Stimulated activated CD4-positive, alpha-beta T cell treated with anti-CD3 and anti-CD28 coated beads, TNF-alpha, amount 100 ng/mL, for 4 hours (primary cell): ENCODE measurements around the gene SSH3.

Experiments used
- DNase-seq, 3 experiments: peaks; one replicate each; pipeline ENCODE4 v3.0.0-alpha.2; 2020; ENCODE audit warnings: low read depth in 3 of 3

The SSH3 gene

DNA sequence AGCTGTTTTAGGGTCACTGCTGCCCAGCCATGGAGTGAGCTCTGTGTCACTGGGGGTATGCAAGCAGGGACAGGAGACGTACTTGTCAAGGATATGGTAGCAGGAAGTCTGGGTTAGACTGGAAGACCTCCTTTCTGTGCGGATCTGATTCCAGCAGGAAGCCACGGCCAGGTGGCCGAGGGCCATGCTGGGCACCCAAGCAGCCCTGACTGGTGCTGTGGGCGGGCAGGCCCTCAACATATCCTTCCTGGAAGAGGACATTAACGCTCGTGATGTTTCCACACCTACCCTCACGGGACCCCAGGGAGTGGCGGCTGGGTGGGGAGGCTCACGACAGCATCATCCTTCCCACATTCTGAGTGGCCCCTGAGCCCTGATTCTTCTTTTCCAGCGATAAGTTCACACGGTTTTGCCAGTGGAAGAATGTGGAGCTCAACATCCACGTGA, 23.0 kb upstream of the SSH3 start:
- DNase-seq: no peak

DNA sequence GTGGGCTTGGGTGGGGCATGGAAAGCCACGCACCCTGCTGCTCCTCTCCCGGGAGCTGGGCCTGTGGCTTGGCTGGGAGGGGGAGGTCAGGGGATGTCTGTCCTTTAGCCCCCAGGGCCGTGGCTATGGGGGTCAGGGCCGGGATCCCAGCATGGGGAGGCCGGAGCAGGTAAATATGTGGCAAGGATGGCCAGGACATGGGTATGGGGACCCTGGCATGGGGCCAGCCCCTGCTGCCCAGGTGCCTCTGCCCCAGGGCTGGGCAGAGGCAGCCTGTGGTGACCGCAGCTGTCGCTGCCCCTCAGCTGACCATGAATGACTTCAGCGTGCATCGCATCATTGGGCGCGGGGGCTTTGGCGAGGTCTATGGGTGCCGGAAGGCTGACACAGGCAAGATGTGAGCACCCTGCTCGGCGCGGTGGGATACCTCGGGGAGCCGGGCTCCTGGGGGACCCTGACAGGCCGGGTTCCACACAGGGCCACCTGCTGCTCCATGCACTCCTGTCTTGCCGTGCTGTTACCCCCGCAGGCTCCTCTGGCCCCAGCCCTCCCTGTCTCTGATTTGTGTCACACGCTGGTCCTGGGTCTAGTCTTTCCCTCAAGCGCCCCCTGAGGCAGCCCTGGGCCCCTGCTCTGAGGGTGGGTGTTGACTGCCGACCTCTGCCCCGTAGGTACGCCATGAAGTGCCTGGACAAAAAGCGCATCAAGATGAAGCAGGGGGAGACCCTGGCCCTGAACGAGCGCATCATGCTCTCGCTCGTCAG, 22.4 kb upstream of the SSH3 start:
- no peak for DNase-seq

DNA sequence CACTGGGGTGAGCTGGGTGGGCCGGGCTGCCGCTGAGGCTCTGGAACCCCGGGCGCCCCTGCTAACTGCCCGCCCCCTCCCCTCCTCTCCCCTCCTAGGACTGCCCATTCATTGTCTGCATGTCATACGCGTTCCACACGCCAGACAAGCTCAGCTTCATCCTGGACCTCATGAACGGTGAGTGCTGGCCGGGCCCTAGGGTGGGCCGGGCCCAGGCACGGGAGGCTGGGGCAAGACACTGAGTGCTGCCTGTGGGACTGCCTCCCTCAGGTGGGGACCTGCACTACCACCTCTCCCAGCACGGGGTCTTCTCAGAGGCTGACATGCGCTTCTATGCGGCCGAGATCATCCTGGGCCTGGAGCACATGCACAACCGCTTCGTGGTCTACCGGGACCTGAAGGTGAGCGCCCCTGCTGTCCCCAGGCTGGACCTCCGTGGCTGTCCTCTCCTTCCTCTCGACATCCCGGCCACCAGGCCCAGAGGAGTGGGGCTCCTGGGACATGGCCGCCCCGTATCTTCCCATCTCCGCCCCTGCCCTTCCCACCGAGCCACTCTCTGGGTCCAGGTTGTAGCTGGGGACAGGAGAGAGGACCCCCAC, 21.7 kb upstream of the SSH3 start:
- no peak for DNase-seq

DNA sequence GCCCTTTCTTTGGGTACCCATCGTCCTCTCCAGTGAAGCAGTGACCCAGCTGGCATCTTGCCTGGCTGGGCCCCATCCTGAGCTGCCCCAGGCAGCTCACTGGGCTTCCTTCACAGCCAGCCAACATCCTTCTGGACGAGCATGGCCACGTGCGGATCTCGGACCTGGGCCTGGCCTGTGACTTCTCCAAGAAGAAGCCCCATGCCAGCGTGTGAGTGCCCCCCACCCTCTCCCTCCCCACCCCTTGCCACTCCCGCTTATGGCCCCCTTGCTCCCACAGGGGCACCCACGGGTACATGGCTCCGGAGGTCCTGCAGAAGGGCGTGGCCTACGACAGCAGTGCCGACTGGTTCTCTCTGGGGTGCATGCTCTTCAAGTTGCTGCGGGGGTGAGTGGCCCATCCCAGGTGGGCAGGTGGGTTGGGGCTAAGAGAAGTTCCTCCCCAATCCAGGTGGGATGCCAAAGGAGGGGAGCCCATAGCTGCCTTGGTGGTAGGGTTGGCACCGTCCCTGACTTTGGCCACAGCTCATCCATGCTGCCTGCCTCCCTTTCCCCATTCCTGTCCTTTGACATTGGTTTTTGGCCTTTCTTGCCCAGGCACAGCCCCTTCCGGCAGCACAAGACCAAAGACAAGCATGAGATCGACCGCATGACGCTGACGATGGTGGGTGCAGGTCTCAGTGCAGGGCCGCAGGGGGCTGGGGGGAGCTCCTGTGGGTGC, 21.0 kb upstream of the SSH3 start:
- no peak for DNase-seq

DNA sequence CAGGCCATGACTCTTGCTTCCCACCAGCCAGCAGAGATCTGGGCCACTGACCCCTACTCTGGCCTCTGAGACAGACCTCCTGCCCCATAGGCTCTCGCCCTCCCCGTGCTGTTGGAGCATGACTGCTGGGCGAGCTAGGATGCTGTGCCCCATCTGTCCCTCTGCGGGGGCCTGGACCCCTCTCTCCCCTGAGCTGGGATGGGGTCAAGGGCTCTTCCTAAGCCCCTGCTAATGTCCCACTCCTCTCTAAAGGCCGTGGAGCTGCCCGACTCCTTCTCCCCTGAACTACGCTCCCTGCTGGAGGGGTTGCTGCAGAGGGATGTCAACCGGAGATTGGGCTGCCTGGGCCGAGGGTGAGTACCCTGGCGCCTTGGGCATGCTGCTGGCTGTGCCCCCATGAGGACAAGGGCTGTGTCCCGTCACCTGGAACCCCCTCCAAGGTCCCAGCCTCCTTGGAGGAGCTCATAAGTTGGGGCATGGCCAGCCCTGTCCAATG, 20.4 kb upstream of the SSH3 start:
- no peak for DNase-seq

DNA sequence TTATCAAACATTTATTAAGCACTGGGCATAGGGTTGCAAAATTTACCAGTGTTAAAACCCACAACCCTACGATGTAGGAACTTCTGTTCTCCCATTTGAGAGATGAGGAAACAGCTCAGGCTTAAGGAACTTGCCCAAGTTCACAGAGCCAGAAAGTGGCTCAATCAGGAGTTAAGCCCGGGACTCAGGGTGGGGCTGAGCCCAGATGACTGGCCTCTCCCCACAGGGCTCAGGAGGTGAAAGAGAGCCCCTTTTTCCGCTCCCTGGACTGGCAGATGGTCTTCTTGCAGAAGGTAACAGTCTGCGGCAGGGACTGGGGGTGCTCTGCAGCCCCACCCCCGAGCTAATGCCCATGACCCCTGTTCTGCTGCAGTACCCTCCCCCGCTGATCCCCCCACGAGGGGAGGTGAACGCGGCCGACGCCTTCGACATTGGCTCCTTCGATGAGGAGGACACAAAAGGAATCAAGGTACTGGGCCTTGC, 19.8 kb upstream of the SSH3 start:
- DNase-seq: no peak

DNA sequence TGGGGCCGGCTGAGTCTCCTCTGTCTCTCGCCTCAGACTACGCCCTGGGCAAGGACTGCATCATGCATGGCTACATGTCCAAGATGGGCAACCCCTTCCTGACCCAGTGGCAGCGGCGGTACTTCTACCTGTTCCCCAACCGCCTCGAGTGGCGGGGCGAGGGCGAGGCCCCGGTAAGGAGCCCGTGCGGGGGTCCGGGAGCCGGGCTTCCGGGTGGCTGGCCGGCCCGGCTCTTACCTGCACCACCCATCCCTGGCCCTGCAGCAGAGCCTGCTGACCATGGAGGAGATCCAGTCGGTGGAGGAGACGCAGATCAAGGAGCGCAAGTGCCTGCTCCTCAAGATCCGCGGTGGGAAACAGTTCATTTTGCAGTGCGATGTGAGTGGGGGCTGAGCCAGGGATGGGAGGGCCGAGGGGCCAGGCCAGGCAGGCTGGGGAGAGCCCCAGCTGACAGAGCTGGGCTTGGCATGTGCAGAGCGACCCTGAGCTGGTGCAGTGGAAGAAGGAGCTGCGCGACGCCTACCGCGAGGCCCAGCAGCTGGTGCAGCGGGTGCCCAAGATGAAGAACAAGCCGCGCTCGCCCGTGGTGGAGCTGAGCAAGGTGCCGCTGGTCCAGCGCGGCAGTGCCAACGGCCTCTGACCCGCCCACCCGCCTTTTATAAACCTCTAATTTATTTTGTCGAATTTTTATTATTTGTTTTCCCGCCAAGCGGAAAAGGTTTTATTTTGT, 18.4 kb upstream of the SSH3 start:
- DNase-seq: no peak

DNA sequence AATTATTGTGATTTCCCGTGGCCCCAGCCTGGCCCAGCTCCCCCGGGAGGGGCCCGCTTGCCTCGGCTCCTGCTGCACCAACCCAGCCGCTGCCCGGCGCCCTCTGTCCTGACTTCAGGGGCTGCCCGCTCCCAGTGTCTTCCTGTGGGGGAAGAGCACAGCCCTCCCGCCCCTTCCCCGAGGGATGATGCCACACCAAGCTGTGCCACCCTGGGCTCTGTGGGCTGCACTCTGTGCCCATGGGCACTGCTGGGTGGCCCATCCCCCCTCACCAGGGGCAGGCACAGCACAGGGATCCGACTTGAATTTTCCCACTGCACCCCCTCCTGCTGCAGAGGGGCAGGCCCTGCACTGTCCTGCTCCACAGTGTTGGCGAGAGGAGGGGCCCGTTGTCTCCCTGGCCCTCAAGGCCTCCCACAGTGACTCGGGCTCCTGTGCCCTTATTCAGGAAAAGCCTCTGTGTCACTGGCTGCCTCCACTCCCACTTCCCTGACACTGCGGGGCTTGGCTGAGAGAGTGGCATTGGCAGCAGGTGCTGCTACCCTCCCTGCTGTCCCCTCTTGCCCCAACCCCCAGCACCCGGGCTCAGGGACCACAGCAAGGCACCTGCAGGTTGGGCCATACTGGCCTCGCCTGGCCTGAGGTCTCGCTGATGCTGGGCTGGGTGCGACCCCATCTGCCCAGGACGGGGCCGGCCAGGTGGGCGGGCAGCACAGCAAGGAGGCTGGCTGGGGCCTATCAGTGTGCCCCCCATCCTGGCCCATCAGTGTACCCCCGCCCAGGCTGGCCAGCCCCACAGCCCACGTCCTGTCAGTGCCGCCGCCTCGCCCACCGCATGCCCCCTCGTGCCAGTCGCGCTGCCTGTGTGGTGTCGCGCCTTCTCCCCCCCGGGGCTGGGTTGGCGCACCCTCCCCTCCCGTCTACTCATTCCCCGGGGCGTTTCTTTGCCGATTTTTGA, 17.5 kb upstream of the SSH3 start:
- DNase-seq: no peak

DNA sequence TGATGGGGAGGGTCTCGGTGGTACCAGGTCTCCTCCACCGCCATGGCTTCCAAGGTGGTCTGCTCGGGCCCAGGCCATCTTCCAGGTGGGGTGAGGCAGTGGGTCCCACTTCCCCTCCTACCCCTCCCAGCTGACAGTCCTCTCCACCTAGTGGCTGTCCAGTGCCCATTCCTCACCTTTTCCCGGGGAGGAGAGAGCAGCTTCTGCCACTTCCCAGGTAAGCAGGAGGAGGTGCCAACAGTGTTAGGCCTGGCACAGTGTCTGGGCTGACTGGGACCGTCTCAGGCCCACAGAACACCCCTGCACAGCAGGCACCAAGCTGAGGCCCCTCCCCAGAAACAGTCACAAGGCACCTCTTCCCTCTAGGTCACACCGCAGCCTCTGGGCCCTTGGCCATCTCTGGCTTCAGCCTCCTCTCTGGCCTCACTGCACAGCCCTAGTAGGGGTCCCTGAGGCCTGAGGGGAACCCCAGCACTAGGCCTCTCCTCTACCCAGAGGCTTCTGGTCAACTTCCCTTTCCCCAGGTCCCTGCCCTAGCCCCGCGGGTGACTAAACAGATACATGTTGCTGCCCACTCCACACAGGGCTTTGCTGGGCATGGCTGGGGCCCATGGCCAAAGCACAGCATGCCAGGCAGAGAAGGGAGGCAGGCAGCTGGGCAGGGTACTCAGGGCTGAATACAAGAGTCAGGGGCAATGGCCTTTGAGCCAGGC, 16.6 kb upstream of the SSH3 start:
- no peak for DNase-seq

DNA sequence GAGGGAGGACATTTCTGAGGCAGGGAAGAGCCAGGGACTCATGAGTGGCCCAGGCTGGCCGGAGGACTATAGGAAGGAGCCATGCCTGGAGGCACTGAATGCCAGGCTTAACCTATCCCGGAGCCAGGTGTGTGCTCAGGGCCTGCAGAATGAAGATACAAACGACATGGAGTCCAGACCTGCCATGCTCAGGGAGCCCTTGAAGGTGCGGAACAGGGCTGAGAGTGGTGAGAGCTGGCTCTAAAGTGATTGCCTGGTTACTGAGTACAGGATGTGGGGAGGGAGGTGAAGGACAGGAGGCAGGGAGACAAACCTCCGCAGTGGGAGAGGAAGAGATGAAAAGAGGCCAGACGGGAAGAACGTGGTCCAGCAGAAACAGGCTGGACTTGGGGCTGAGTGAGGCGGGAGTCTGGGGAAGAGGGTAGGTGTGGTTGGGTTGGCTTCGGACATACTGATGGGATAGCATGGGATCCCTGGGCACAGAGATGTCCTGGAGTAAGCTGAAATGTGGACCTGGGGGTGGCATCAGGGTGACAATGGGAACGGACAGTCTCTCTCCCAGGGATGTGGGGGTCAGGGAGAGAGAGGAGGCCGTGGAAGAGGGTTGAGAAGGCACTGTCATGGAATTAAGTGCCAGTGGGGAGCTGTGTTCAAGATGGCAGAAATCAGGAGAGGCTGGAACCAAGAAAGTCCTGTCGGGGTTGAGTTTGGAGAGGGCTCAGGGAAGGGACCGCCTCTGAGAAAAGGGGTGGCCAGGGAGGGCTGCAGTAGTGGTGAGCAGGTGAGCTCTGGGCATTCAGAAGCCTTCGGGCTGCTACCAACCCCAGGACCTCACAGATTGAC, 15.8 kb upstream of the SSH3 start:
- no peak for DNase-seq

DNA sequence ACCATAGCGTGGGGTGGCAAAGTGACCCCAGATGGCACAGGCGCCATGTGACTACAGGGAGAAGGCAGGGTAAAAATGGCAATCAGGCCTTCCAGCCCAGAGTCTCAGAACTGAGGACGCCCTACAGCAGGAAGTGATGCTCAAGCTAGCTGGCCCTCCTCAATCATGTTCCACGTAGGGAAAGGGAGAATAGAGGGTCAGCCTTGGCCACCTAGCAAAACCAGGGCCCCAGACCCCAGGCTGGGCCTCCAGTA, 15.2 kb upstream of the SSH3 start:
- DNase-seq: no peak

DNA sequence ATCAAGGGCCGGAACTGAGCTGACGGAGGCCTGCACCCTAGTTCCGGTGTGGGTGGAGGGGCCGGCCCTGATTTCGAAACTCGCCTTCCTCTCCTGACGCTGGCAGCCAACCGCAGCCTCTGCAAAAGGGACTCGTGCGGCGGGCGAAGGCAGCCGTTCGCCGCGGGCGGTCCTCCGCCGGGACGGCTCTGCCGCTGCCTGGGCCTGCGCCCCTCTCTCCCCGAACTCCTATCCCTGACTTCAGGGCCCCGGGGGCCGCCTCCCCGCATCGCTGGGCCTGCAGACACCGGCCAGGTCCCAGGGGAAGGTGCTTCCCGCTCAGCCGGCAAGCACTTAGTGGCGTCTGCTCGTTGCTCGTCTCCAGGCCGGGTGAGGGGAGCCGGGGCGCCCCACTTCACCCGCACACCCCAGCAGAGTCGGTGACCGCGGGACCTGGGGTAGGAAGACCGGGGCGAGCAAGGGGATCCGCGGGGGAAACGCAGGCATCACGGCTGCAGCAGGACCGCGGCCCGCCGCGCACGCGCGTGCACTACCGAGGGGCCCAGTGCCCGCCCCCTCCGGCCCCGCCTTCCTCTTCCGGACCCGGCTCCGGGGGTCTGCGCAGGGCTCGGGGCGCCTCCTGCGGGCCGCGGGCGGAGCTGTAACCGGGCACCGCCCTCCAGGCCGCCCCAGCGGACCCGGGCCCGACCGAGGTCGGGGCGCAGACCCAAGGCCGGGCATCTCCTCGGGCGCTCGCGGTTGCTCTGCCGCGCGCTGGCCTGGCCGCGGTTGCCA, 14.7 kb upstream of the SSH3 start:
- peak; percentile 74 to 79 (median 75) for DNase-seq

DNA sequence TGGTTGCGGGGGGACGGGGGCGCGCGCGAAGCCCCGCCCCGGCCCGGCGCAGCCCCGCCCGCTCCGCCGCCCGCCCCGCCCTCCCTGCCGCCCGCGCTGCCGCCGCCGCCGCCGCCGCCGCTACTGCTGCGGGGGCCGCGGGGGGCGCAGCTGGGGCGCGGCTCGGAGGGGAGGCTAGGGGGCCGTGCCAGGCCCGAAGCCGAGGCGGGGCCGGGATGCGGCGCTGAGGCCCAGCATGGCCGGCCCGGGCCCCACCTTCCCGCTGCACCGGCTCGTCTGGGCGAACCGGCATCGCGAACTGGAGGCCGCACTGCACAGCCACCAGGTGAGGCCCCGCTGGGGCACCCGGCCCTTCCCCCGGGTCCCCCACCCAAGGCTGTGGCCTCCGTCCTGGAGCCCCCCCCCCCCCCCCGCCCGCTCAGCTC, 14.1 kb upstream of the SSH3 start, which contains the start of gene ANKRD13D:
ANKRD13D (plus strand) TSS at position 78 of the 425 bp plus-strand sequence; CDS start at position 236, 158 bp downstream.
- peak in 1 of 3 experiments; percentile 40 for DNase-seq

DNA sequence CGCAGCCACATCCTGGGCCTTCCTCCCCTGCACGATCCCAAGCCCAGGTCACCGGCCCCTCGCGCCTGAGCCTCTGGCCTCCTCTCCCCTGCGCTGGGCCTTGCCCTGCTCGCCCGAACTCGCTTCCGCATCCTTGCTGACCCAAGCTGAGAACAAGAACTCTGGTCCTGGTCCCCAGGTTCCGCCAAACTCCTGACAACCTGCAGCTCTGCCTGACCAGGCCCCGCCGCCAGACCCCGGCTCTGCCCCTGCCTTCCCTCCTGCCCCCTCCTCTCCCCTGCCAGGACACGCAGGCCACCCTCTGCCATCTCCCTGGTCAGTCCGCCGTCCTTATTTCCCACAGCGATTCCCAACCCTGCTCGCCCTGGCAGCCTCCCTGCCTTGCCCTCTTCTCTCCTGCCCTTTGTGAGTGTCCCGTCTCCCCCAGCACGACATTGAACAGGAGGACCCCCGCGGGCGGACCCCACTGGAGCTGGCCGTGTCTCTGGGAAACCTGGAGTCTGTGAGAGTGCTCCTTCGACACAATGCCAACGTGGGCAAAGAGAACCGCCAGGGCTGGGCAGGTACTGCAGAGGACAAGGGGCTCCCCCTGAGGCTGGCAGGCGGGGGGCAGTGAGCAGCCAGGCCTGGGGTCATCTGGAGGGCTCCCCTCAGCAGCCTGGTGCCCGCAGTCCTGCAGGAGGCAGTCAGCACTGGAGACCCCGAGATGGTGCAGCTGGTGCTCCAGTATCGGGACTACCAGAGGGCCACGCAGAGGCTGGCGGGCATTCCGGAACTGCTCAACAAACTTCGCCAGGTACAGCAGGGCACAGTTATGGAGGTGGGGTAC, 13.5 kb upstream of the SSH3 start:
- no peak for DNase-seq

DNA sequence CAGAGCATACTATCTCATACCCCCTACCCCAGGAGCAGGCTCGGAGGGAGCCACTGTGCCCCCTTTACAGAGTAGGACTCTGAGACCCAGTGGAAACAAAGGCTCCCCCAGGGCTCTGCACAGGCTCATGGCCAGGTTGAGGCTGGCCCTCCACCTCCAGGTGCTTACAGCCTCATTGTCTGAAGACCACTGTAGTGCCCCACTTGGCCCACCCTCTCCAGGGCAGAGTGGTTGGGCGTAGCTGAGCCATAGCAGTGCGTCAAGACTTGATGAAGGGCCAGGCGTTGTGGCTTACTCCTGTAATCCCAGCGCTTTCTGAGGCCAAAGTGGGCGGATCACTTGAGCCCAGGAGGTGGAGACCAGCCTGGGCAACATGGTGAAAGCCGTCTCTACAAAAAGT, 12.5 kb upstream of the SSH3 start:
- no peak for DNase-seq

DNA sequence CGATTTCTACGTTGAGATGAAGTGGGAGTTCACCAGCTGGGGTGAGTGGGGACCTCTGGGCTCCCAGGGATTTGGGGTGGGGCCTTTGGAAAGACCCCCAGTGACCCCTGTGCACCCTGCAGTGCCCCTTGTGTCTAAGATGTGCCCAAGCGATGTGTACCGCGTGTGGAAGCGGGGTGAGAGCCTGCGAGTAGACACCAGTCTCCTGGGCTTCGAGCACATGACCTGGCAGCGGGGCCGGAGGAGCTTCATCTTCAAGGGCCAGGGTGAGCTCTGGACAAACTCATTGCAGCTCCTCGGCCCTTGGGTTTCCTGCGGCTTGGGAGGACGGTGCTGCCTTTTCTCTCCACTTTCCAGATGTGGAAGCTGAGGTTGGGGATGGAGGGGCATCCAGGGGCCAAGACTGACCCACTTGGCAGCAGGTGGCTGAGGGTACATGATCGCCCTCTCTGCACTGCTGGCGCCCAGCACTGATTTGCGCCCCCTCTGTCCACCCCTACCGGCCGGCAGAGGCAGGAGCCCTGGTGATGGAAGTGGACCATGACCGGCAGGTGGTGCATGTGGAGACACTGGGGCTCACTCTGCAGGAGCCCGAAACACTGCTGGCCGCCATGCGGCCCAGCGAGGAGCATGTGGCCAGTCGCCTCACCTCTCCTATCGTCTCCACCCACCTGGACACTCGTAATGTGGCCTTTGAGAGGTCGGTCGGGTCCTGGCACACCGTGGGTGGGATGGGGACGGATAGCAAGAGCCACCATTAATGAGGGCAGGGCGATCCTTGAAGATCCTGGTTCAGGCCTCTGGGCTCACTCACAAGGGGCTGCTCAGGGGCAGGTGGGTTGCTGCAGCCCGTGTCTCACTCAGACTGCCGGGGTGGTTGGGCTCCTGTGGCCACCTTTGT, 11.6 kb upstream of the SSH3 start:
- DNase-seq: no peak

DNA sequence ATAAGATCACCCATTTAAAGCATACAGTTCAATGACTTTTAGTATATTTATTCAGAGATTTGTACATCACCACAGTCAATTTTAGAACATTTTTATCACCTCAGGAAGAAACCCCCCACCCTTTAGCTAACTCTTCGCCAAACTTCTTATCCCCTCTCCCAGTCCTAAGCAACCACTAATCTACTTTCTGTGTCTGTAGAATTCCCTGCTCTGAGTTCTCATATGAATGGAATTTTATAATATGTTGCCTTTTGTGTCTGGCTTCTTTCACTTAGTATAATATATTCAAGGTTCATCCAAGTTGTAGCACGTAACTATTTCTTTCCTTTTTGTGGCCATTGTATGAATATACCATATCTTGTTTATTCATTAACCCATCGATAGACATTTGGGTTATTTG, 10.7 kb upstream of the SSH3 start:
- DNase-seq: no peak
